Esophagus squamous epithelium (tissue), 5 donors: ENCODE measurements around the gene CD83. TPM values are rescaled to one million over a fixed set of nuclear protein-coding genes. Genes with fewer than 3 reads are reported as not detected.

Source experiments
- DNase-seq: peaks from one replicate; lab custom pipeline; 2025; lab: John Stamatoyannopoulos, UW
- H3K27ac ChIP-seq, 4 donors: fragments of 200-600 bp; sonication (generic); one replicate each; pipeline ENCODE4 v1.5.1; 2016 to 2019; ENCODE audit warnings: mild to moderate bottlenecking in 1 of 4
- H3K27me3 ChIP-seq, 4 donors: fragments of 200-600 bp; sonication (generic); 1 replicate in 3 of 4; 2 replicates in 1 of 4; pipeline versions ENCODE4 v1.5.1 to v1.6.0; 2017 to 2021; ENCODE audit warnings: antibody characterized with exemption in 1 of 4
- H3K36me3 ChIP-seq, 3 donors: fragments of 200-600 bp; sonication (generic); one replicate each; pipeline ENCODE4 v1.5.1; 2016 to 2019
- H3K4me1 ChIP-seq, 3 donors: fragments of 200-600 bp; sonication (generic); one replicate each; pipeline ENCODE4 v1.5.1; 2017 to 2019
- H3K4me3 ChIP-seq, 4 donors: fragments of 200-600 bp; sonication (generic); 1 replicate in 3 of 4; 2 replicates in 1 of 4; pipeline ENCODE4 v1.5.1; 2016 to 2019; ENCODE audit warnings: mild to moderate bottlenecking in 2 of 4, moderate library complexity in 1 of 4
- H3K9me3 ChIP-seq, 3 donors: fragments of 200-600 bp; sonication (generic); one replicate each; pipeline ENCODE4 v1.5.1; 2016 to 2019
- POLR2A ChIP-seq, 4 donors: fragments of 450-650 bp; IDR thresholded peaks; one replicate each; pipeline ENCODE4 v1.6.1; 2017; ENCODE audit warnings: antibody characterized with exemption in 4 of 4, mild to moderate bottlenecking in 4 of 4, moderate library complexity in 3 of 4
- WGBS, 2 donors: methylation state at CpG; one replicate each; pipeline ENCODE4 v1.1.5; 2018; 5-methylcytosine and 5-hydroxymethylcytosine counted together
- intact Hi-C: fragments of 100-400 bp; cut with DNase I; formaldehyde crosslinking; loops from one replicate; pipeline ENCODE4 v1.15.0; 2022
- small RNA-seq, 4 donors: library from RNA; depleted of rRNA; stranded (forward); fragments of <200 nt; gene quantifications; one replicate each; pipeline ENCODE3, GENCODE V24; 2016
- total RNA-seq, 4 donors: library from RNA; depleted of rRNA; stranded (reverse); fragments of >200 nt; gene quantifications; one replicate each; pipeline ENCODE4 v1.1.0, GENCODE V29; 2016
- TF ChIP-seq, protein P1 (sequence below), 6 experiments: fragments of 450-650 bp in 4 of 6; fragments of 200-600 bp in 2 of 6; sonication (generic) in 2 of 6; IDR thresholded peaks; one replicate each; pipeline ENCODE4 v1.5.1; 2016 to 2019; ENCODE audit warnings: antibody characterized with exemption in 6 of 6, mild to moderate bottlenecking in 4 of 6, moderate library complexity in 4 of 6
- donor health status: DM: yes; HTN: yes; CAD: no.

CD83 gene
- total RNA-seq, 4 donors from 2014 or later, result 0.56 to 2.8 (median 1.1) TPM

DNA sequence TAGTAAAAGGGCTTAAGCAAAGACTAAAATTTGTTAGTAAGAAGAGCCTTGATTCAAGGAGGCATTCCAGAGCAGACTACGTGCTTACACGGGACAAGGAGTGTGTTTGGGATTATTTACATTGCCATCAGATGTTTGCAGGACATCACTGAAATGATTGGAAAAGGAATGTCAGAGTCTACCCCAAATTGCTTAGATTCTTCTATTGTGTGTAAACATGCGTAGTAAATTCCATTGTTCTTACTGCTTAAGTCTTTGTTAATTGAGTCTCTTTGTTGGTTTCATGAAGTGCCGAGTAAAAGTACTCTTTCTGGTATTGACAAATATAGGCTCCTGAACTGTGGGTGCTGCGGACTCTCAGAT lies 60.5 kb downstream of the CD83 start:
- WGBS, 2 donors, result 85 to 91% methylated on average over 5 of the region's 5 CpGs
- intact Hi-C loops, result no loop called here
- no peak for DNase-seq
- Histone ChIP-seq H3K27me3 (no peaks in the 10 kb centered on the region), H3K9me3 (no peaks in the 10 kb centered on the region), H3K4me1 (no peaks in the 10 kb centered on the region), H3K4me3 (no peak overlapping the region), H3K27ac (no peak overlapping the region), H3K36me3 (no peaks in the 10 kb centered on the region)
- no peak for TF ChIP-seq POLR2A (IDR thresholded peaks at IDR 0.05)
- TF ChIP-seq, protein P1, sequence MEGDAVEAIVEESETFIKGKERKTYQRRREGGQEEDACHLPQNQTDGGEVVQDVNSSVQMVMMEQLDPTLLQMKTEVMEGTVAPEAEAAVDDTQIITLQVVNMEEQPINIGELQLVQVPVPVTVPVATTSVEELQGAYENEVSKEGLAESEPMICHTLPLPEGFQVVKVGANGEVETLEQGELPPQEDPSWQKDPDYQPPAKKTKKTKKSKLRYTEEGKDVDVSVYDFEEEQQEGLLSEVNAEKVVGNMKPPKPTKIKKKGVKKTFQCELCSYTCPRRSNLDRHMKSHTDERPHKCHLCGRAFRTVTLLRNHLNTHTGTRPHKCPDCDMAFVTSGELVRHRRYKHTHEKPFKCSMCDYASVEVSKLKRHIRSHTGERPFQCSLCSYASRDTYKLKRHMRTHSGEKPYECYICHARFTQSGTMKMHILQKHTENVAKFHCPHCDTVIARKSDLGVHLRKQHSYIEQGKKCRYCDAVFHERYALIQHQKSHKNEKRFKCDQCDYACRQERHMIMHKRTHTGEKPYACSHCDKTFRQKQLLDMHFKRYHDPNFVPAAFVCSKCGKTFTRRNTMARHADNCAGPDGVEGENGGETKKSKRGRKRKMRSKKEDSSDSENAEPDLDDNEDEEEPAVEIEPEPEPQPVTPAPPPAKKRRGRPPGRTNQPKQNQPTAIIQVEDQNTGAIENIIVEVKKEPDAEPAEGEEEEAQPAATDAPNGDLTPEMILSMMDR (IDR thresholded peaks at IDR 0.05), result no peak

DNA sequence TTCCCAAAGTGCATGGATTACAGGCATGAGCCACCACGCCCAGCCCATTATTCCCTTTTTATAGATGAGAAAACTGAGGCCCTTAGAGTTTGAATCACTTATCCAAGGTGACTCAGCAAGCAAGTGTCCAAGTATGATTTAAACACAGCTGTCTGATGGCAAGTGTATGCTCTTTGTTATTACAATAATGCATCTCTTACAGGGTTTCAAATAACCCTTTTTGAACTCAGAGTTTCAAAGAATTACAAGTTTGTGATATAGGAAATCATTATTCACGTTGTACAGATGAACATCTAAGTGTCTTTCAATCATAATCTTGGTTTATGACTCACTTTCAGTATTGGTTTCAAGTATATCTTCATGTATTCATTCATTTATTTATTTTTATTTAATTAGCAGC lies 63.0 kb downstream of the CD83 start:
- WGBS, 2 donors, result 62 to 81% methylated on average over 1 to 2 of the region's 2 CpGs
- no peak for DNase-seq
- Histone ChIP-seq H3K4me1 (no peaks in the 10 kb centered on the region), H3K27ac (no peak overlapping the region), H3K4me3 (no peak overlapping the region), H3K36me3 (no peaks in the 10 kb centered on the region), H3K9me3 (no peaks in the 10 kb centered on the region), H3K27me3 (no peaks in the 10 kb centered on the region)
- TF ChIP-seq, protein P1 (IDR thresholded peaks at IDR 0.05), result no peak
- no peak for TF ChIP-seq POLR2A (IDR thresholded peaks at IDR 0.05)
- intact Hi-C loops, result no loop called here

DNA sequence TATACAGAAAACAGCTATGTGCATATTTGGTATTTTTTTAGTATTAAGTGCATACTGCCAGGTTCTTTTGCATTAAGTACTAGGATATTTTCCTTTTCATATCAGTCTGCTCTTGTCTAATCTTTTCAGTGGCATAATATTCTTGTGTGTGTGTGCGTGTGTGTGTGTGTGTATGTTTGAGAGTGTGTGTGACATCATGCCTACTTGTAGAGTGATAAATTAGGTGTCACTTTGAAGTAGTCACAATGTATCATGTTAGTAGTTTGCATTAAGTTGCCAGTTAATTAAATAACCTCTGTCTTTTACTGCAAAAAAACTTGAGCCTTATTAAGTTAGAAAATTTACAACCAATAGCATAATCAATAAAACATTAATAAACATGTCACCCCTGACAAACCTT lies 65.3 kb downstream of the CD83 start:
- Histone ChIP-seq H3K4me1 (no peaks in the 10 kb centered on the region), H3K27me3 (no peaks in the 10 kb centered on the region), H3K27ac (no peak overlapping the region), H3K9me3 (no peaks in the 10 kb centered on the region), H3K36me3 (no peaks in the 10 kb centered on the region), H3K4me3 (no peak overlapping the region)
- WGBS, 2 donors, result 23 to 90% methylated on average over 1 of the region's 1 CpG
- intact Hi-C loops, result no loop called here
- no peak for DNase-seq
- no peak for TF ChIP-seq POLR2A (IDR thresholded peaks at IDR 0.05)
- TF ChIP-seq, protein P1 (IDR thresholded peaks at IDR 0.05), result no peak

Small RNA genes lying within 50 kb of the gene (small RNA-seq; reads per million reads assigned to genes)
- 0 reads per million in 4 donors for gene RNU7-133P

Other genes with a start within 250 kb of the CD83 start
- gene RNF182, start 192.8 kb upstream of the CD83 start, total RNA-seq, result under 1 TPM in 1 of 4 donors, not detected in 3; 0.19 TPM